Omental fat pad (tissue), 4 donors: Measurements from ENCODE around the gene THAP7. TPM values are rescaled to one million over a fixed set of nuclear protein-coding genes. Genes with fewer than 3 reads are reported as not detected.

Experiments used
- ATAC-seq: fragments of 150-250 bp; one replicate; pipeline ENCODE4 v1.9.1; 2016; ENCODE audit warnings: mild to moderate bottlenecking, moderate library complexity; ENCODE audit not compliant: low FRiP score
- DNase-seq: peaks from one replicate; pipeline ENCODE4 v3.0.0-alpha.2; 2019; ENCODE audit warnings: low spot score
- CTCF ChIP-seq, 3 donors: fragments of 450-650 bp; IDR thresholded peaks; one replicate each; pipeline ENCODE4 v1.5.1; 2016 to 2017; ENCODE audit warnings: antibody characterized with exemption in 3 of 3, mild to moderate bottlenecking in 3 of 3, moderate library complexity in 2 of 3
- total RNA-seq, 4 donors: library from RNA; depleted of rRNA; stranded (reverse); fragments of >200 nt; gene quantifications; one replicate each; pipeline ENCODE4 v1.1.0, GENCODE V29; 2016

Gene THAP7
- total RNA-seq, 4 donors from 2014 or later: 27.4 to 34.2 (median 32.8) TPM

GRCh38 chr22:20979243-20979809 is 22.6 kb downstream of the THAP7 start:
- no peak for DNase-seq
- peak; percentile 21 for ATAC-seq
- no peak for TF ChIP-seq CTCF (IDR thresholded peaks at IDR 0.05)

GRCh38 chr22:20978419-20978818 is 23.5 kb downstream of the THAP7 start:
- no peak for ATAC-seq
- DNase-seq: no peak
- TF ChIP-seq CTCF (IDR thresholded peaks at IDR 0.05): no peak

GRCh38 chr22:20977516-20978170 is 24.3 kb downstream of the THAP7 start:
- ATAC-seq: no peak

GRCh38 chr22:20977019-20977418 is 24.9 kb downstream of the THAP7 start:
- TF ChIP-seq CTCF (IDR thresholded peaks at IDR 0.05): no peak
- no peak for DNase-seq
- no peak for ATAC-seq

More at GRCh38 chr22:20977516-20978170, 24.3 kb downstream of the THAP7 start:
- TF ChIP-seq CTCF (IDR thresholded peaks at IDR 0.05): no peak
- DNase-seq: no peak

- DNase-seq (no peak), ATAC-seq (no peak)
- no peak for TF ChIP-seq CTCF (IDR thresholded peaks at IDR 0.05)
Measured at GRCh38 chr22:20976291-20976877, 25.5 kb downstream of the THAP7 start.

GRCh38 chr22:20975541-20976290 is 26.2 kb downstream of the THAP7 start:
- DNase-seq (no peak), ATAC-seq (no peak)
- TF ChIP-seq CTCF (IDR thresholded peaks at IDR 0.05): no peak
